MM.1S (cell line): ENCODE results near the gene TTLL5.

Source experiments
- DNase-seq: peaks from one replicate; pipeline ENCODE4 v3.0.0-alpha.2; 2015
- H2AFZ ChIP-seq: fragments of 300-600 bp; sonication (generic); 2 replicates; pipeline ENCODE4 v1.6.0; 2016; ENCODE audit warnings: antibody characterized with exemption, low read length
- H3F3A ChIP-seq: fragments of 300-600 bp; sonication (generic); 2 replicates; pipeline ENCODE4 v1.6.1; 2016; ENCODE audit warnings: mild to moderate bottlenecking, antibody characterized with exemption, low read length, moderate library complexity, mixed read lengths; ENCODE audit not compliant: insufficient read depth
- H3K27ac ChIP-seq: fragments of 300-600 bp; sonication (generic); 2 replicates; pipeline ENCODE4 v1.5.1; 2016; ENCODE audit warnings: mild to moderate bottlenecking, low read length
- H3K27me3 ChIP-seq: fragments of 300-600 bp; sonication (generic); replicated peaks from 2 replicates; pipeline ENCODE4 v1.6.0; 2016; ENCODE audit warnings: low read length; ENCODE audit not compliant: insufficient read depth
- H3K36me3 ChIP-seq: fragments of 300-600 bp; sonication (generic); replicated peaks from 2 replicates; pipeline ENCODE4 v1.6.1; 2016; ENCODE audit warnings: mild to moderate bottlenecking, low read length, mixed read lengths; ENCODE audit not compliant: insufficient read depth
- H3K4me1 ChIP-seq: fragments of 300-600 bp; sonication (generic); 2 replicates; pipeline ENCODE4 v1.6.1; 2016; ENCODE audit warnings: low read length, mixed read lengths
- H3K4me2 ChIP-seq: fragments of 300-600 bp; sonication (generic); 2 replicates; pipeline ENCODE4 v1.6.0; 2016; ENCODE audit warnings: low read depth, low read length
- H3K4me3 ChIP-seq: fragments of 300-600 bp; sonication (generic); 2 replicates; pipeline ENCODE4 v1.5.1; 2016; ENCODE audit warnings: low read length, mixed read lengths
- H3K79me2 ChIP-seq: fragments of 300-600 bp; sonication (generic); 2 replicates; pipeline ENCODE4 v1.6.1; 2016; ENCODE audit warnings: mixed run types, low read length, mixed read lengths
- H3K9ac ChIP-seq: fragments of 300-600 bp; sonication (generic); 2 replicates; pipeline ENCODE4 v1.6.1; 2016; ENCODE audit warnings: low read length, mixed read lengths
- H3K9me2 ChIP-seq: fragments of 300-600 bp; sonication (generic); replicated peaks from 2 replicates; pipeline ENCODE4 v1.6.1; 2016; ENCODE audit warnings: mild to moderate bottlenecking, low read length, mixed read lengths; ENCODE audit not compliant: insufficient read depth
- H3K9me3 ChIP-seq: fragments of 300-600 bp; sonication (generic); replicated peaks from 2 replicates; pipeline ENCODE4 v1.6.1; 2016; ENCODE audit warnings: mild to moderate bottlenecking, low read length, mixed read lengths; ENCODE audit not compliant: insufficient read depth
- H4K20me1 ChIP-seq: fragments of 300-600 bp; sonication (generic); 2 replicates; pipeline ENCODE4 v1.6.1; 2016; ENCODE audit warnings: mild to moderate bottlenecking, low read length, moderate library complexity, mixed read lengths; ENCODE audit not compliant: insufficient read depth
- EZH2 ChIP-seq: fragments of 300-600 bp; sonication (generic); optimal IDR thresholded peaks from 2 replicates; pipeline ENCODE3; 2017; ENCODE audit warnings: low read depth, mild to moderate bottlenecking, antibody characterized with exemption, low read length, mixed read lengths
- EZH2phosphoT487 ChIP-seq: fragments of 300-600 bp; sonication (generic); IDR thresholded peaks from 2 replicates; pipeline ENCODE4 v1.6.1; 2018; ENCODE audit warnings: antibody characterized with exemption, low read length
- TF ChIP-seq, protein P1 (sequence below): fragments of 300-600 bp; sonication (generic); IDR thresholded peaks from 2 replicates; pipeline ENCODE4 v1.5.1; 2016; ENCODE audit warnings: antibody characterized with exemption, low read length, mixed read lengths

Gene TTLL5

DNA sequence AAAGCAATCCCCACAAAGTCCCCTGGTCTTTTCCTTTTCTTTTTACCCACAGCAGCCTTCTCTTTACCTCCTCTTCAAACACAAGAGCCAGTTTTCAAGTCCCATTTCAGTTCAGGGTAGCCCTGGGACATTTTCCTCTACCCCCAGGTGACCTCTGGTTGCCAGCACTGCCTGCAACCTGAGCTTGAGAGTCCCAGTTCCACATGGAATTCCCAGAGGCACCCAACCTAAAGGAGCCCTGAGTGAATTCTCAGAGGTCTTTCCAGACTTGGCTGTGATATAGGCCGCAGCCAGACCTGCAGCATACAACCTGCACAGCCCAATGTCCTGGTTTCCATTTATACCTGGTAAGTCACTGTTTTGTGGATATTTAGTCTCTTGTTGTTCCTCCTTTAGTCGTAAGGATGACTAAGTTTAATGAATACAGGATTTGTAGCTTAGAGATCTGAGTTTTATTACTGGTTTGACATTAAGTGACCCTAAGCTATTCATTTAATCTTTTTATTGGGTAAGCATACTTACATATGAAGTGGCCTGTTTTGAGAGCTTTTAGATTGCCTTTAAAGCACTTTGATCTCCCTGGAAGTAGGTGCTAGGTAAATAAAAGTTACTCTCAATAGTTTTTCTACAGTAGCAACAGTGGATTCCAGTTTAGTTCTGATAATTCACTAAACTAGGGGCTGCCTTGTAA, 160.9 kb downstream of the TTLL5 start:
- H3K36me3 ChIP-seq, result no peaks in the 10 kb centered on the region
- no peaks in the 10 kb centered on the region for H3K79me2 ChIP-seq
- no peaks in the 10 kb centered on the region for H3F3A ChIP-seq
- TF ChIP-seq EZH2 (no peak), EZH2phosphoT487 (no peak)
- TF ChIP-seq, protein P1, sequence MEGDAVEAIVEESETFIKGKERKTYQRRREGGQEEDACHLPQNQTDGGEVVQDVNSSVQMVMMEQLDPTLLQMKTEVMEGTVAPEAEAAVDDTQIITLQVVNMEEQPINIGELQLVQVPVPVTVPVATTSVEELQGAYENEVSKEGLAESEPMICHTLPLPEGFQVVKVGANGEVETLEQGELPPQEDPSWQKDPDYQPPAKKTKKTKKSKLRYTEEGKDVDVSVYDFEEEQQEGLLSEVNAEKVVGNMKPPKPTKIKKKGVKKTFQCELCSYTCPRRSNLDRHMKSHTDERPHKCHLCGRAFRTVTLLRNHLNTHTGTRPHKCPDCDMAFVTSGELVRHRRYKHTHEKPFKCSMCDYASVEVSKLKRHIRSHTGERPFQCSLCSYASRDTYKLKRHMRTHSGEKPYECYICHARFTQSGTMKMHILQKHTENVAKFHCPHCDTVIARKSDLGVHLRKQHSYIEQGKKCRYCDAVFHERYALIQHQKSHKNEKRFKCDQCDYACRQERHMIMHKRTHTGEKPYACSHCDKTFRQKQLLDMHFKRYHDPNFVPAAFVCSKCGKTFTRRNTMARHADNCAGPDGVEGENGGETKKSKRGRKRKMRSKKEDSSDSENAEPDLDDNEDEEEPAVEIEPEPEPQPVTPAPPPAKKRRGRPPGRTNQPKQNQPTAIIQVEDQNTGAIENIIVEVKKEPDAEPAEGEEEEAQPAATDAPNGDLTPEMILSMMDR, result no peak
- no peak overlapping the region for H2AFZ ChIP-seq
- H3K4me3 ChIP-seq, result no peak overlapping the region
- H3K27me3 ChIP-seq, result no peaks in the 10 kb centered on the region
- H3K27ac ChIP-seq, result no peak overlapping the region
- H3K9me3 ChIP-seq, result no peaks in the 10 kb centered on the region
- no peak overlapping the region for H3K4me2 ChIP-seq
- no peak overlapping the region for H3K9ac ChIP-seq
- 0 out of 2 replicates have a peak, but pooled peaks cover 6% of the 10 kb centered on the region for H3K4me1 ChIP-seq
- H4K20me1 ChIP-seq, result no peaks in the 10 kb centered on the region
- DNase-seq, result no peak
- no peaks in the 10 kb centered on the region for H3K9me2 ChIP-seq

DNA sequence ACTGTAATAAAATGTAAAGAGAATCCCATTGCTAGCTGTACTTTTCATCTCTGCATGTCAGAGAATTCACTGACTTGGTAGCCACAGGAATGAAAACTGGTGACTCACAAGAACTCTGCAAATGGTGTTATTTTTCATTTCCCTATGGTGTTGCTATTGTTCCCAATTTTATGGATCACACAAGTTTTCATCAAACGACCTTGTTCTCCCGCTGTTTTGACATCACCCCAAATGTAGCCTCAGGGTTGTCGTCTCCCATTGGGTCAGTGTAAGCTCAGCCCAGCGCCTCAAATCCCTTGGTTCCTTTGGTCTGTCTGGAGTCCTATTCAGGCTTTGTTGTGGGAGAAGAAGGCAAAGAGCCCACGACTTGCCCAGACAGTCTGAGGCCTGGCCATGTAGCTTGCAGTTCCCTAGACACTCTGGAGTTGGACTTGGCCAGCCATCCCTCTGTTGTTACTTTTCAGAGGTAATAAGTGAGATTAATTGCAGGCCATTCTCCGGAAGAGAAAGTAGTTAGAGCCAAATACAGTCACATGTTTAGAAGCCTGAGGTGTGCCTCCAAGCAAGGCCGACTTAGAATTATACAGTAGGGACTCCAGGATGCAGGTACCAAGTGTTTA, 161.6 kb downstream of the TTLL5 start:
- no peak overlapping the region for H3K4me2 ChIP-seq
- no peaks in the 10 kb centered on the region for H3K9me3 ChIP-seq
- H3K4me1 ChIP-seq, result 0 out of 2 replicates have a peak, but pooled peaks cover 6% of the 10 kb centered on the region
- H3K27me3 ChIP-seq, result no peaks in the 10 kb centered on the region
- DNase-seq, result no peak
- H3K9ac ChIP-seq, result no peak overlapping the region
- no peak overlapping the region for H2AFZ ChIP-seq
- H3K27ac ChIP-seq, result no peak overlapping the region
- H4K20me1 ChIP-seq, result no peaks in the 10 kb centered on the region
- H3K36me3 ChIP-seq, result no peaks in the 10 kb centered on the region
- no peak overlapping the region for H3K4me3 ChIP-seq
- H3K9me2 ChIP-seq, result no peaks in the 10 kb centered on the region
- H3F3A ChIP-seq, result no peaks in the 10 kb centered on the region
- no peaks in the 10 kb centered on the region for H3K79me2 ChIP-seq
- no peak for TF ChIP-seq EZH2phosphoT487
- no peak for TF ChIP-seq EZH2
- TF ChIP-seq, protein P1, result no peak

DNA sequence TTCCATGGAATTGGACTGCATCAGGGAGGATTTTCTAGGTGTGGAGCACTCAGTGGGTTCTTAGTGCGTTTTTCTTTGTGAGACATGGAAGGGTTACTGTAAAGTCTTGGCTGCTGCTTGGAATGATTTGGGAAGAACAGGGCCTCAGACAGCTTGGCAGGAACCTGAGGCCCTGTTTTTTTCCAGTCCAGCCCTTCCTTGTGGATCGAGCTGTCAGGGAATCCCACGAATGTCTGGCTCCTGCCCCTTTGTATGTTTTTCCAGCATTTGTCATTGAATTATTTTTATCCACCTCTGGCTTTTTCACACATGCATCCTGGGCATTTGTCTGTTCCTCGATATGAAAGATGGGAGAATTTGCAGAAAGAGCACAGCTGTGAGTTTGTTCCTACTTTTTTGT, 162.3 kb downstream of the TTLL5 start:
- Histone ChIP-seq H3K4me2 (no peak overlapping the region), H3K4me1 (0 out of 2 replicates have a peak, but pooled peaks cover 6% of the 10 kb centered on the region)
- no peak for DNase-seq

More for the DNA sequence above, 162.3 kb downstream of the TTLL5 start:
- H3F3A ChIP-seq, result no peaks in the 10 kb centered on the region
- no peaks in the 10 kb centered on the region for H4K20me1 ChIP-seq
- H3K4me3 ChIP-seq, result no peak overlapping the region
- H2AFZ ChIP-seq, result no peak overlapping the region
- H3K27ac ChIP-seq, result no peak overlapping the region
- H3K9ac ChIP-seq, result no peak overlapping the region
- no peaks in the 10 kb centered on the region for H3K79me2 ChIP-seq
- H3K9me3 ChIP-seq, result no peaks in the 10 kb centered on the region
- no peaks in the 10 kb centered on the region for H3K9me2 ChIP-seq
- TF ChIP-seq EZH2 (no peak), EZH2phosphoT487 (no peak)
- TF ChIP-seq, protein P1, result no peak
- no peaks in the 10 kb centered on the region for H3K36me3 ChIP-seq
- no peaks in the 10 kb centered on the region for H3K27me3 ChIP-seq
